Calu3 (cell line): ENCODE measurements around the gene RAB34. TPM values are rescaled to one million over a fixed set of nuclear protein-coding genes. Genes with fewer than 3 reads are reported as not detected.

Experiments used
- BruUV-seq: library from RNA; stranded (reverse); fragments of 400-500 nt; replicated peaks from 2 replicates; lab custom pipeline; 2021; lab: Mats Ljungman, UMichigan
- CTCF ChIA-PET: fragments of 300-600 bp; sonication (Branson Sonifier 250); formaldehyde crosslinking; loops from one replicate; lab custom pipeline; 2022; ENCODE audit warnings: antibody characterized with exemption; lab: Charles Lee
- DNase-seq: peaks from one replicate; pipeline ENCODE4 v3.0.0; 2022
- H3K27ac Mint-ChIP-seq: one replicate; pipeline ENCODE4 v1.8.0; 2022; ENCODE audit warnings: mixed read lengths; ENCODE audit not compliant: unreplicated experiment
- H3K27me3 Mint-ChIP-seq: one replicate; pipeline ENCODE4 v1.8.0; 2022; ENCODE audit warnings: mixed read lengths; ENCODE audit not compliant: unreplicated experiment
- H3K36me3 Mint-ChIP-seq: one replicate; pipeline ENCODE4 v1.8.0; 2022; ENCODE audit warnings: mild to moderate bottlenecking, moderate library complexity, mixed read lengths; ENCODE audit not compliant: insufficient read depth, unreplicated experiment
- H3K4me1 Mint-ChIP-seq: one replicate; pipeline ENCODE4 v1.8.0; 2022; ENCODE audit warnings: mild to moderate bottlenecking, low read depth, mixed read lengths; ENCODE audit not compliant: unreplicated experiment
- H3K4me3 Mint-ChIP-seq: one replicate; pipeline ENCODE4 v1.8.0; 2022; ENCODE audit warnings: mild to moderate bottlenecking, low read depth, moderate library complexity, mixed read lengths; ENCODE audit not compliant: unreplicated experiment
- H3K9me3 Mint-ChIP-seq: one replicate; pipeline ENCODE4 v1.8.0; 2022; ENCODE audit warnings: low read depth, mixed read lengths; ENCODE audit not compliant: unreplicated experiment
- CTCF ChIP-seq: fragments of 200-600 bp; IDR thresholded peaks from one replicate; pipeline ENCODE4 v1.8.0; 2022; ENCODE audit warnings: antibody characterized with exemption; ENCODE audit not compliant: unreplicated experiment
- intact Hi-C: fragments of 100-400 bp; cut with micrococcal nuclease; formaldehyde crosslinking; loops from one replicate; pipeline ENCODE4 v1.10.0; 2022; ENCODE audit not compliant: unreplicated experiment
- total RNA-seq: library from RNA; stranded (reverse); gene quantifications from 2 replicates; pipeline ENCODE4 v1.2.3, GENCODE V29; 2022

The RAB34 gene
- total RNA-seq, 1 experiment from 2014 or later: 34.5 TPM

- CTCF ChIA-PET: interaction anchor here (0.8 kb wide), 2 partner anchors 16 to 373 kb away, joined by 3 to 4 read pairs; no protein-coding TSS in a partner anchor
- Mint-ChIP-seq H3K9me3 (no peaks in the 10 kb centered on the region), H3K4me1 (peaks cover 18% of the 10 kb centered on the region), H3K4me3 (no peak overlapping the region), H3K27ac (no peak overlapping the region), H3K27me3 (no peaks in the 10 kb centered on the region), H3K36me3 (peaks cover 9% of the 10 kb centered on the region)
- no peak for TF ChIP-seq CTCF
- no peak for DNase-seq
- intact Hi-C loops: no loop called here
- no TSS peak for BruUV-seq
These were observed 17.1 kb upstream of the RAB34 start for GRCh38 chr17:28734712-28735241.

DNA sequence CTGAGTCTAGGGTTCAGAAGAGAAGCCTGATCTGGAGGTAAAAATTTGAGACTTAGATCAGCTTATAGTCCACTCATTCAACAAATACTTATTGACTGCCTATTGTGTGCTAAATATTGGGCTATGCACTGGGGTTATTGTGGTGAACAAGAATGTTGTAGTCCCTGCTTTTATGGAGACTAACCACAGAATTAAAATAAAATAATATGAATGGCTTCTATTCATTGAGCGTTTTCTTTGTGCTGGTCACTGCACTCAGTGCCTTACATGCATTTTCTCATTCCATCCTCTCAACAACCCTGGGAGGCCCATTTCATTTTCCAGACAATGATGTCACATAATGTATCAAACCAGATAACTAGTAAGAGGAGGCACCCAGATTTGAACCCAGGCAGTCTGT lies 15.7 kb upstream of the RAB34 start:
- Mint-ChIP-seq H3K4me3 (no peak overlapping the region), H3K9me3 (no peaks in the 10 kb centered on the region), H3K27me3 (no peaks in the 10 kb centered on the region), H3K36me3 (peaks cover 9% of the 10 kb centered on the region), H3K4me1 (peaks cover 29% of the 10 kb centered on the region), H3K27ac (peak overlapping the region; percentile 44)
- intact Hi-C loops: no loop called here
- TF ChIP-seq CTCF: no peak
- no TSS peak for BruUV-seq
- no peak for DNase-seq
- CTCF ChIA-PET: interaction anchor here (1.0 to 1.7 kb wide), 3 partner anchors 13 to 30 kb away, joined by 3 to 8 read pairs (median 3); no protein-coding TSS in a partner anchor

DNA sequence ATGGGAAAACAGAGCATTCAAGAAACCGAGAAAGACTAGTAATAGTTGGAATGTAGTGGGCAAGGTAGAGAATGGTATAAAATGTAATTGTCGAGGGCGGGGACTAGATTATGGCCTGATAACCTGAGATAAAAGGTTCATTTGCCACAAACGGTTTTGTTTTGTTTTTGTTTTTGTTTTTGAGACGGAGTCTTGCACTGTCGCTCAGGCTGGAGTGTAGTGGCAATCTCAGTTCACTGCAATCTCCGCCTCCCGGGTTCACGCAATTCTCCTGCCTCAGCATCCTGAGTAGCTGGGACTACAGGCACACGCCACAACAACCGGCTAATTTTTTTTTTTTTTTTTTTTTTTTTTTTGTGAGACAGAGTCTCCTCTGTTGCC lies 12.3 kb upstream of the RAB34 start:
- H3K4me3 Mint-ChIP-seq: peak overlapping the region; percentile 1
- no TSS peak for BruUV-seq
- intact Hi-C loops: loop anchor here (10.0 kb wide), 3 partner anchors 75 to 385 kb away; no protein-coding TSS in a partner anchor
- no peak for TF ChIP-seq CTCF
- H3K9me3 Mint-ChIP-seq: no peaks in the 10 kb centered on the region
- peak overlapping the region; percentile 28 for H3K27ac Mint-ChIP-seq
- H3K4me1 Mint-ChIP-seq: peaks cover 35% of the 10 kb centered on the region
- H3K27me3 Mint-ChIP-seq: no peaks in the 10 kb centered on the region
- CTCF ChIA-PET: interaction anchor here (1.4 kb wide), 1 partner anchor 34 kb away, joined by 4 read pairs; no protein-coding TSS in a partner anchor
- DNase-seq: no peak
- H3K36me3 Mint-ChIP-seq: peaks cover 43% of the 10 kb centered on the region

GRCh38 chr17:28728364-28729200 lies 10.9 kb upstream of the RAB34 start, which contains the start of gene NEK8:
NEK8 (plus strand) TSS chr17:28728788; CDS start chr17:28728814, 26 bp downstream.
- peak within 1 kb of the TSS; percentile 89 for H3K4me3 Mint-ChIP-seq
- no peak for TF ChIP-seq CTCF
- H3K9me3 Mint-ChIP-seq: no peaks in the 10 kb centered on the region
- BruUV-seq: no TSS peak
- peak; percentile 98 for DNase-seq
- no peaks in the 10 kb centered on the region for H3K27me3 Mint-ChIP-seq
- peaks cover 56% of the 10 kb centered on the region for H3K36me3 Mint-ChIP-seq
- H3K27ac Mint-ChIP-seq: peak within 1 kb of the TSS; percentile 99
- H3K4me1 Mint-ChIP-seq: peaks cover 44% of the 10 kb centered on the region
- CTCF ChIA-PET: interaction anchor here (0.5 to 4.8 kb wide), 8 partner anchors 9 to 225 kb away, joined by 3 to 228 read pairs (median 10); partner anchors contain the start of genes RPL23A and TRAF4
- intact Hi-C loops: loop anchor here (10.0 kb wide), 3 partner anchors 76 to 386 kb away; no protein-coding TSS in a partner anchor
